GM21723 (cell line): ENCODE results near the gene KIRREL2.
"Not testable (repeated sequence)": the region's sequence is repeated elsewhere in the genome, so short reads cannot be mapped to it uniquely, and the experiment has no call there.

ENCODE experiments used
- ATAC-seq: cut with Tn5 transposase; IDR thresholded peaks from one replicate; pipeline ENCODE4 v1.9.1; 2021; ENCODE audit warnings: mild to moderate bottlenecking, moderate library complexity; ENCODE audit not compliant: unreplicated experiment

Gene KIRREL2

GRCh38 chr19:35856546-35857149 lies at the start of gene KIRREL2:
Gene KIRREL2 (plus strand): TSS chr19:35856911. CDS start chr19:35857120, 209 bp downstream.
- no peak for ATAC-seq

GRCh38 chr19:35807633-35808032 lies 49.1 kb upstream of the KIRREL2 start:
- ATAC-seq = no peak

GRCh38 chr19:35811317-35812219 lies 45.1 kb upstream of the KIRREL2 start:
- ATAC-seq = no peak

GRCh38 chr19:35812220-35813042 lies 44.3 kb upstream of the KIRREL2 start, which contains the start of gene PRODH2:
Gene PRODH2 (minus strand): TSS chr19:35812845. CDS start chr19:35812805, 40 bp downstream.
- ATAC-seq = no peak

GRCh38 chr19:35813043-35813890 lies 43.4 kb upstream of the KIRREL2 start:
- no peak for ATAC-seq

- no peak for ATAC-seq
Measured at GRCh38 chr19:35816262-35816661, 40.4 kb upstream of the KIRREL2 start.

- no peak for ATAC-seq
Measured at GRCh38 chr19:35816846-35817245, 39.9 kb upstream of the KIRREL2 start.

GRCh38 chr19:35818445-35818844 lies 38.3 kb upstream of the KIRREL2 start:
- ATAC-seq = no peak

GRCh38 chr19:35822579-35822978 lies 34.1 kb upstream of the KIRREL2 start:
- no peak for ATAC-seq

GRCh38 chr19:35824150-35824549 lies 32.6 kb upstream of the KIRREL2 start:
- ATAC-seq = no peak

- ATAC-seq = no peak
Measured at GRCh38 chr19:35828692-35829301, 27.9 kb upstream of the KIRREL2 start.

- ATAC-seq = no peak
Measured at GRCh38 chr19:35830986-35831385, 25.7 kb upstream of the KIRREL2 start.

GRCh38 chr19:35832054-35832453 lies 24.7 kb upstream of the KIRREL2 start:
- ATAC-seq = no peak

- ATAC-seq = no peak
Measured at GRCh38 chr19:35833972-35834371, 22.7 kb upstream of the KIRREL2 start.

- ATAC-seq = not testable (repeated sequence)
Measured at GRCh38 chr19:35836096-35836495, 20.6 kb upstream of the KIRREL2 start.

- ATAC-seq = no peak
Measured at GRCh38 chr19:35841961-35842595, 14.6 kb upstream of the KIRREL2 start.

- no peak for ATAC-seq
Measured at GRCh38 chr19:35842666-35843272, 13.9 kb upstream of the KIRREL2 start.

GRCh38 chr19:35843676-35844481 lies 12.8 kb upstream of the KIRREL2 start:
- no peak for ATAC-seq
